GM10248 (cell line): Measurements from ENCODE around the gene TLE5.

ENCODE experiments used
- CTCF ChIA-PET: fragments of 300-600 bp; sonication (Branson Sonifier 250); formaldehyde crosslinking; extraction: SDS; loops from one replicate; lab custom pipeline; 2021; ENCODE audit warnings: antibody characterized with exemption; lab: Yijun Ruan, JAX
- POLR2A ChIA-PET: fragments of 350-650 bp; sonication (Branson Sonifier 250); formaldehyde crosslinking; extraction: SDS; loops from one replicate; lab custom pipeline; 2020; ENCODE audit warnings: antibody characterized with exemption; lab: Yijun Ruan, JAX
- DNase-seq: peaks from one replicate; pipeline ENCODE4 v3.0.0; 2012; ENCODE audit errors: extremely low spot score
- TF ChIP-seq, protein P1 (sequence below): IDR thresholded peaks from 2 replicates; pipeline ENCODE4 v1.5.1; 2012; ENCODE audit warnings: mild to moderate bottlenecking, low read depth; ENCODE audit errors: extremely low read depth, missing control alignments, control extremely low read depth

TLE5 gene

DNA sequence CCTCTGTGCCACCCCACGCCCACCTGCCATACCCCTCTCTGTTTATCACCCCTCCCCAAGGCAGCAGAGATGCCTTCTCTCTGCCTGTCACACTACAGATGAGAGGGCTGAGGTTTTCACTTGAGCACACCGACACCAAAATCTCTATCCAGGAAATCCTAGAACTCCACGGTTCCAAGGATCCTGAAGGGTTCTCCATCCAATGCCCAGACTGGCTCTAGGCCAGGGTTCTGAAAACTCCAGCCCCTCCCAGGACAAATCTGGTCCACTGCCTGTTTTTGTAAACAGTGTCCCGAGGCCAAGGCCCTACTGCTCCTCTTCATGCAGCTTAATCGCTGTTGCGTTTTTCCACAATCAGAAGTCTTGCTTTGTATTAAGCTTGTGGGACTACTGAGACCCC lies 53.3 kb downstream of the TLE5 start:
- ChIA-PET POLR2A (no interaction called here), CTCF (interaction anchor here (1.5 kb wide), 1 partner anchor 66 kb away, joined by 5 read pairs; no protein-coding TSS in a partner anchor)
- DNase-seq = no peak
- TF ChIP-seq, protein P1, sequence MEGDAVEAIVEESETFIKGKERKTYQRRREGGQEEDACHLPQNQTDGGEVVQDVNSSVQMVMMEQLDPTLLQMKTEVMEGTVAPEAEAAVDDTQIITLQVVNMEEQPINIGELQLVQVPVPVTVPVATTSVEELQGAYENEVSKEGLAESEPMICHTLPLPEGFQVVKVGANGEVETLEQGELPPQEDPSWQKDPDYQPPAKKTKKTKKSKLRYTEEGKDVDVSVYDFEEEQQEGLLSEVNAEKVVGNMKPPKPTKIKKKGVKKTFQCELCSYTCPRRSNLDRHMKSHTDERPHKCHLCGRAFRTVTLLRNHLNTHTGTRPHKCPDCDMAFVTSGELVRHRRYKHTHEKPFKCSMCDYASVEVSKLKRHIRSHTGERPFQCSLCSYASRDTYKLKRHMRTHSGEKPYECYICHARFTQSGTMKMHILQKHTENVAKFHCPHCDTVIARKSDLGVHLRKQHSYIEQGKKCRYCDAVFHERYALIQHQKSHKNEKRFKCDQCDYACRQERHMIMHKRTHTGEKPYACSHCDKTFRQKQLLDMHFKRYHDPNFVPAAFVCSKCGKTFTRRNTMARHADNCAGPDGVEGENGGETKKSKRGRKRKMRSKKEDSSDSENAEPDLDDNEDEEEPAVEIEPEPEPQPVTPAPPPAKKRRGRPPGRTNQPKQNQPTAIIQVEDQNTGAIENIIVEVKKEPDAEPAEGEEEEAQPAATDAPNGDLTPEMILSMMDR = no peak

DNA sequence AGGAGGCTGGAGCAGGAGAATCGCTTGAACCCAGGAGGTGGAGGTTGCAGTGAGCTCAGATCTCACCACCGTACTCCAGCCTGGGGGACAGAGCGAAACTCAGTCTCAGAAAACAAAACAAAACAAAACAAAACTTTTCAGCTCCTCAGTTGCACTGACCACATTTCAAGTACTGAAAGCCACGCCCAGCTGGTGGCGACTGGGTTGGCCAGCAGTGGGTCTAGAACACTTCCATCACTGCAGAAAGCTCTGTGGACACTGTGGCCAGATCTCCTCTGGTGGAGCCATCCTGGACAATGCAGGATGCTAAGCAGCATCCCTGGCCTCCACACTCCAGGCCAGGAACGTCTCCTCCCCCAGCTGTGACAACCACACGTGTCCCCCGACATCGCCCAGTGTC lies 54.3 kb downstream of the TLE5 start:
- CTCF ChIA-PET = interaction anchor here (0.7 kb wide), 1 partner anchor 68 kb away, joined by 3 read pairs; no protein-coding TSS in a partner anchor
- POLR2A ChIA-PET = no interaction called here
- TF ChIP-seq, protein P1 = no peak
- no peak for DNase-seq

DNA sequence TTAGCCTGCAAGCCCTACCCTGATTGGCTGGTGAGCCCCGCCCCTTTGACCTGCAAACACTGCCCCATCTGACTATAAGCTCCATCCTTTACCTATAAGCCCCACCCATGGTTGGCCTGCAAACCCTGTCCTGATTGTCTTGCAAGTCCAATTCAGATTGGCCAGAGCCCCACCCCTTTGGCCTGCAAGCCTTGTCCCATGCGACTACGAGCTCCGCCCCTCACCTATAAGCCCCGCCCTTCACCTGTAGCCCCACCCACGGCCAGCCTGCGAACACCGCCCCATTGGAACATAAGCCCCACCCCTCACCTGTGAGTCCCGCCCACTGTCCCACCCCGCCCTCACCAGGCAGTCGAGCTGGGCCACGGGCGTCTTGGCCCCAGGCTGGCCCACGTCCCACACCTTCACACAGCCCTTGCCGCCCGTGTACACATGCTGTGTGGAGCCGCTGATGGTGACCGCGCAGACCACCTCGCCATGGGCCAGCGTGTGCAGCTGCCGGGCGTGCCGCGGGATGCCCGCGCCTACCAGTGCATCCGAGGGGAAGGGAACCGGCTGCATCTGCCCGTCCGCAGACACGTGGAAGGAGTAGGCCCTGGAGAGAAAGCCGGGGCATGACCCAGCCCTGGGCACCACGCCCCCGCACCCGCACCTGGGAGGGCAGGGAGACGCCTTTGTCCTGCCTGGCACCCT lies 56.1 kb downstream of the TLE5 start:
- ChIA-PET POLR2A (no interaction called here), CTCF (interaction anchor here (2.0 to 2.8 kb wide), 2 partner anchors 43 to 98 kb away, joined by 9 to 10 read pairs; no protein-coding TSS in a partner anchor)
- no peak for DNase-seq
- TF ChIP-seq, protein P1 = no peak

DNA sequence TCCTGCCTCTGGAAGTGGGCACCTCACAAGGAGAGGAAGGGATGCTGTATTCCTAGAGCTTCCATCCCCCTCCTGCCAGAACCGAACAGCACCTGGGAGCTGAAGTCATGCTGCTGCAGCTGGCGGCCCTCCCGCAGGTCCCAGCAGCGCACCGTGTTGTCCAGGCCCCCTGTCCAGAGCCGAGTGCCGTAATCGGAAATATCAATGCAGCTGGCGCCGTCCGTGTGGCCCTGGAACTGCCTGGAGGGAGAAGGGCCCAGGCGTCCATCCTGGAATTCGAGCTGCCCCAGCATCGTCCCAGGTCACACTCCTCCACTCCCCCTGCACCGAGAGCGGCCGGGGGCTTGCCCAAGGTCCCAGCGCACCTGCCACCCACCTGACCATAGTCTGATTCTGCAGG lies 57.0 kb downstream of the TLE5 start:
- DNase-seq = no peak
- ChIA-PET CTCF (interaction anchor here (1.4 to 2.8 kb wide), 4 partner anchors 12 to 103 kb away, joined by 5 to 10 read pairs (median 8); no protein-coding TSS in a partner anchor), POLR2A (interaction anchor here (0.8 kb wide), 1 partner anchor 20 kb away, joined by 4 read pairs; no protein-coding TSS in a partner anchor)
- TF ChIP-seq, protein P1 = no peak

DNA sequence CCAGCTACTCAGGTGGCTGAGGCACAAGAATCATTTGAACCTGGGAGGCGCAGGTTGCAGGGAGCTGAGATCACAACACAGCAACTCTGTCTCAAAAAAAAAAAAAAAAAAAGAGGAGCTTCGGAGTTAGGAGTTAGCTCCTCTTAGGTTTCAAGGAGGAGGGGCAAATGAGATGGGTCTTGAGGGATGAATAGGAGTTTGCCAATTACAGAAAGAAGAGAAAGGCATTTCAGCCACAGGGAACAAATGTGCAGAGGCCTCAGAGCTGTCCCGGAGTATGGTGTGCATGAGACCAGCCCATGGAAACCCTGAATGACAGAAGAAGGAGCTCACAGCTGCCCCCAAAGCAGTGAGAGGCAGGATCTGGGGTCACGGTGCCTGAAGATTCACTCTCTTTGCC lies 57.8 kb downstream of the TLE5 start:
- POLR2A ChIA-PET = interaction anchor here (0.6 to 0.8 kb wide), 4 partner anchors 20 to 215 kb away, joined by 4 to 8 read pairs (median 4); no protein-coding TSS in a partner anchor
- TF ChIP-seq, protein P1 = no peak
- no peak for DNase-seq
- CTCF ChIA-PET = interaction anchor here (0.7 to 2.8 kb wide), 8 partner anchors 13 to 104 kb away, joined by 3 to 10 read pairs (median 4); no protein-coding TSS in a partner anchor

DNA sequence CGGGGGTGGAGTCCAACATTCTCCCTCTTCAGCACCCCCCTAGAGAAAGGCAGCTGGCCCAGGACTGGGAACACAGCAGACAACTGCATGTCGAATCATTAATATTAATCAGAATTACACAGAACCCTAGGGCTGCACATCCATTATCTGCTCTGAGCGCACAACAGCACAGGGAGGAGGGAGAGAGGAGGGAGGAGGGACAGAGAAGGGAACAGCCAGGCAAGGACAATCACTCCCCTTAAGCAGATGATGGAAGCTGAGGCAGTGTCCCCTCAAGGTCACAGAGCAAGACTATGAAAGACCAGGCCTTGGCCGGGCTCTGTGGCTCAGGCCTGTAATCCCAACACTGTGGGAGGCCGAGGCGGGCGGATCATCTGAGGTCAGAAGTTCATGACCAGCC lies 59.2 kb downstream of the TLE5 start:
- ChIA-PET CTCF (no interaction called here), POLR2A (no interaction called here)
- DNase-seq = no peak
- TF ChIP-seq, protein P1 = no peak
